Measurements from ENCODE around the gene DMTF1.

DNA sequence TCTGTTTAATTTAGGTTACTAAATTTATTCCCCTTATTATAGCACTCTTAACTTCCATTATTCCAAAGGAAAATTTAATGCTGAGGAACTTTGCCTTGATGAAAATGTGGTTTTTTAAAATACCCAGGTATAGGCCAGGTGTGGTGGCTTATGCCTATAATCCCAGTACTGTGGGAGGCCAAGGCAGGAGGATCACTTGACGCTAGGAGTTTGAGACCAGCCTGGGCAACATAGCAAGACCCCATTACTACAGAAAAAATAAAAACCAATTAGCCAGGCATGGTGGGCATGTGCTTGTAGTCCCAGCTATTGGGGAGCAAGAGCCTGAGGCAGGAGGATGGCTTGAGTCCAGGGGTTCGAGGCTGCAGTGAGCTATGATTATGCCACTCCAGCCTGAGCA is 34.9 kb downstream of the DMTF1 start:
- no peak for TF ChIP-seq ZNF610 (tag by site-specific recombination; IDR thresholded peaks at IDR 0.05; ENCODE audit: borderline replicate concordance)
- no peak for TF ChIP-seq SETDB1 (IDR thresholded peaks at IDR 0.05; ENCODE audit: insufficient read length, low read length)
- no peak for TF ChIP-seq ZNF777 (tag by site-specific recombination; IDR thresholded peaks at IDR 0.05; ENCODE audit: borderline replicate concordance)
- TF ChIP-seq, protein P1, sequence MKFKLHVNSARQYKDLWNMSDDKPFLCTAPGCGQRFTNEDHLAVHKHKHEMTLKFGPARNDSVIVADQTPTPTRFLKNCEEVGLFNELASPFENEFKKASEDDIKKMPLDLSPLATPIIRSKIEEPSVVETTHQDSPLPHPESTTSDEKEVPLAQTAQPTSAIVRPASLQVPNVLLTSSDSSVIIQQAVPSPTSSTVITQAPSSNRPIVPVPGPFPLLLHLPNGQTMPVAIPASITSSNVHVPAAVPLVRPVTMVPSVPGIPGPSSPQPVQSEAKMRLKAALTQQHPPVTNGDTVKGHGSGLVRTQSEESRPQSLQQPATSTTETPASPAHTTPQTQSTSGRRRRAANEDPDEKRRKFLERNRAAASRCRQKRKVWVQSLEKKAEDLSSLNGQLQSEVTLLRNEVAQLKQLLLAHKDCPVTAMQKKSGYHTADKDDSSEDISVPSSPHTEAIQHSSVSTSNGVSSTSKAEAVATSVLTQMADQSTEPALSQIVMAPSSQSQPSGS (tag by site-specific recombination; IDR thresholded peaks at IDR 0.05; ENCODE audit: low read depth) = no peak
- TF ChIP-seq, protein P2, sequence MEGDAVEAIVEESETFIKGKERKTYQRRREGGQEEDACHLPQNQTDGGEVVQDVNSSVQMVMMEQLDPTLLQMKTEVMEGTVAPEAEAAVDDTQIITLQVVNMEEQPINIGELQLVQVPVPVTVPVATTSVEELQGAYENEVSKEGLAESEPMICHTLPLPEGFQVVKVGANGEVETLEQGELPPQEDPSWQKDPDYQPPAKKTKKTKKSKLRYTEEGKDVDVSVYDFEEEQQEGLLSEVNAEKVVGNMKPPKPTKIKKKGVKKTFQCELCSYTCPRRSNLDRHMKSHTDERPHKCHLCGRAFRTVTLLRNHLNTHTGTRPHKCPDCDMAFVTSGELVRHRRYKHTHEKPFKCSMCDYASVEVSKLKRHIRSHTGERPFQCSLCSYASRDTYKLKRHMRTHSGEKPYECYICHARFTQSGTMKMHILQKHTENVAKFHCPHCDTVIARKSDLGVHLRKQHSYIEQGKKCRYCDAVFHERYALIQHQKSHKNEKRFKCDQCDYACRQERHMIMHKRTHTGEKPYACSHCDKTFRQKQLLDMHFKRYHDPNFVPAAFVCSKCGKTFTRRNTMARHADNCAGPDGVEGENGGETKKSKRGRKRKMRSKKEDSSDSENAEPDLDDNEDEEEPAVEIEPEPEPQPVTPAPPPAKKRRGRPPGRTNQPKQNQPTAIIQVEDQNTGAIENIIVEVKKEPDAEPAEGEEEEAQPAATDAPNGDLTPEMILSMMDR (tag by site-specific recombination; IDR thresholded peaks at IDR 0.05) = no peak
- no peak for TF ChIP-seq SCRT1 (tag by site-specific recombination; IDR thresholded peaks at IDR 0.05; ENCODE audit: borderline replicate concordance)
- TF ChIP-seq RBAK (tag by site-specific recombination; IDR thresholded peaks at IDR 0.05) = no peak
- TF ChIP-seq ZNF10 (tag by site-specific recombination; IDR thresholded peaks at IDR 0.05) = no peak
- TF ChIP-seq, protein P3, sequence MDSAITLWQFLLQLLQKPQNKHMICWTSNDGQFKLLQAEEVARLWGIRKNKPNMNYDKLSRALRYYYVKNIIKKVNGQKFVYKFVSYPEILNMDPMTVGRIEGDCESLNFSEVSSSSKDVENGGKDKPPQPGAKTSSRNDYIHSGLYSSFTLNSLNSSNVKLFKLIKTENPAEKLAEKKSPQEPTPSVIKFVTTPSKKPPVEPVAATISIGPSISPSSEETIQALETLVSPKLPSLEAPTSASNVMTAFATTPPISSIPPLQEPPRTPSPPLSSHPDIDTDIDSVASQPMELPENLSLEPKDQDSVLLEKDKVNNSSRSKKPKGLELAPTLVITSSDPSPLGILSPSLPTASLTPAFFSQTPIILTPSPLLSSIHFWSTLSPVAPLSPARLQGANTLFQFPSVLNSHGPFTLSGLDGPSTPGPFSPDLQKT (IDR thresholded peaks at IDR 0.05; ENCODE audit: borderline replicate concordance, low read depth, low read length) = no peak
- TF ChIP-seq, protein P4, sequence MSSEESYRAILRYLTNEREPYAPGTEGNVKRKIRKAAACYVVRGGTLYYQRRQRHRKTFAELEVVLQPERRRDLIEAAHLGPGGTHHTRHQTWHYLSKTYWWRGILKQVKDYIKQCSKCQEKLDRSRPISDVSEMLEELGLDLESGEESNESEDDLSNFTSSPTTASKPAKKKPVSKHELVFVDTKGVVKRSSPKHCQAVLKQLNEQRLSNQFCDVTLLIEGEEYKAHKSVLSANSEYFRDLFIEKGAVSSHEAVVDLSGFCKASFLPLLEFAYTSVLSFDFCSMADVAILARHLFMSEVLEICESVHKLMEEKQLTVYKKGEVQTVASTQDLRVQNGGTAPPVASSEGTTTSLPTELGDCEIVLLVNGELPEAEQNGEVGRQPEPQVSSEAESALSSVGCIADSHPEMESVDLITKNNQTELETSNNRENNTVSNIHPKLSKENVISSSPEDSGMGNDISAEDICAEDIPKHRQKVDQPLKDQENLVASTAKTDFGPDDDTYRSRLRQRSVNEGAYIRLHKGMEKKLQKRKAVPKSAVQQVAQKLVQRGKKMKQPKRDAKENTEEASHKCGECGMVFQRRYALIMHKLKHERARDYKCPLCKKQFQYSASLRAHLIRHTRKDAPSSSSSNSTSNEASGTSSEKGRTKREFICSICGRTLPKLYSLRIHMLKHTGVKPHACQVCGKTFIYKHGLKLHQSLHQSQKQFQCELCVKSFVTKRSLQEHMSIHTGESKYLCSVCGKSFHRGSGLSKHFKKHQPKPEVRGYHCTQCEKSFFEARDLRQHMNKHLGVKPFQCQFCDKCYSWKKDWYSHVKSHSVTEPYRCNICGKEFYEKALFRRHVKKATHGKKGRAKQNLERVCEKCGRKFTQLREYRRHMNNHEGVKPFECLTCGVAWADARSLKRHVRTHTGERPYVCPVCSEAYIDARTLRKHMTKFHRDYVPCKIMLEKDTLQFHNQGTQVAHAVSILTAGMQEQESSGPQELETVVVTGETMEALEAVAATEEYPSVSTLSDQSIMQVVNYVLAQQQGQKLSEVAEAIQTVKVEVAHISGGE (tag by site-specific recombination; conservative IDR thresholded peaks at IDR 0.05; ENCODE audit: low read depth) = no peak
- TF ChIP-seq ZNF626 (tag by site-specific recombination; IDR thresholded peaks at IDR 0.05) = no peak

Measured in HEK293 (cell line).